GM12878 (cell line): ENCODE data around the gene MGLL. TPM values are rescaled to one million over a fixed set of nuclear protein-coding genes. Genes with fewer than 3 reads are reported as not detected.

Experiments used
- ATAC-seq: fragments of 200-7000 bp; cut with Tn5 transposase; 3 replicates; pipeline ENCODE4 v1.9.1; 2020; ENCODE audit warnings: mild to moderate bottlenecking, moderate library complexity
- BruUV-seq: library from RNA; stranded (reverse); fragments of 400-500 nt; replicated peaks from 2 replicates; lab custom pipeline; 2021; lab: Mats Ljungman, UMichigan
- CTCF ChIA-PET: fragments of 300-600 bp; sonication (Branson Sonifier 250); formaldehyde crosslinking; extraction: SDS; loops from one replicate; lab custom pipeline; 2021; ENCODE audit warnings: inconsistent platforms; lab: Yijun Ruan, JAX
- POLR2A ChIA-PET: fragments of 350-600 bp; formaldehyde crosslinking; extraction: SDS; loops from one replicate; lab custom pipeline; 2021; ENCODE audit warnings: inconsistent platforms; lab: Charles Lee
- RAD21 ChIA-PET: fragments of 300-600 bp; sonication (Branson Sonifier 250); formaldehyde crosslinking; loops from one replicate; lab custom pipeline; 2023; ENCODE audit warnings: antibody characterized with exemption; ENCODE audit not compliant: unreplicated experiment; lab: Charles Lee
- SMC1A ChIA-PET: fragments of 300-600 bp; sonication (Branson Sonifier 250); formaldehyde crosslinking; loops from one replicate; lab custom pipeline; 2023; ENCODE audit not compliant: unreplicated experiment, uncharacterized antibody; lab: Charles Lee
- DNase-seq: peaks from one replicate; pipeline ENCODE4 v3.0.0-alpha.2; 2011; ENCODE audit warnings: low read depth, low spot score
- FAIRE-seq: peaks from 3 replicates; lab custom pipeline; 2011; peaks lifted over from hg19 to GRCh38; lab: Jason Lieb, UNC
- H2AFZ ChIP-seq: 2 replicates; pipeline ENCODE4 v1.6.0; 2011; ENCODE audit warnings: low read depth, low read length, control low read depth; ENCODE audit not compliant: control insufficient read depth
- H3K27ac ChIP-seq: 2 replicates; pipeline ENCODE4 v1.5.1; 2011; ENCODE audit warnings: control low read depth; ENCODE audit not compliant: control insufficient read depth, insufficient read depth
- H3K27me3 ChIP-seq, 2 experiments: replicated peaks in 1 of 2; 2 replicates each; pipeline versions ENCODE4 v1.6.0 to v1.6.1; 2011; ENCODE audit warnings: low read length in 1 of 2; ENCODE audit not compliant: control insufficient read depth in 2 of 2, insufficient read depth in 2 of 2
- H3K36me3 ChIP-seq, 2 experiments: 2 replicates each; pipeline ENCODE4 v1.5.1; 2011; ENCODE audit warnings: low read length in 1 of 2; ENCODE audit not compliant: control insufficient read depth in 2 of 2, insufficient read depth in 2 of 2
- H3K4me1 ChIP-seq: 2 replicates; pipeline ENCODE4 v1.6.1; 2011; ENCODE audit warnings: mild to moderate bottlenecking, low read length, moderate library complexity, mixed read lengths; ENCODE audit not compliant: control insufficient read depth, insufficient read depth
- H3K4me2 ChIP-seq: 2 replicates; pipeline ENCODE4 v1.6.0; 2011; ENCODE audit warnings: control low read depth; ENCODE audit not compliant: control insufficient read depth, insufficient read depth
- H3K4me3 ChIP-seq: fragments of 200-600 bp; sonication (generic); 2 replicates; pipeline ENCODE4 v1.5.1; 2016
- H3K79me2 ChIP-seq: 2 replicates; pipeline ENCODE4 v1.6.0; 2011; ENCODE audit warnings: low read length; ENCODE audit not compliant: control insufficient read depth, insufficient read depth
- H3K9ac ChIP-seq: 2 replicates; pipeline ENCODE4 v1.8.0; 2011; ENCODE audit warnings: low read length, control low read depth, mixed read lengths; ENCODE audit not compliant: control insufficient read depth, insufficient read depth
- H3K9me3 ChIP-seq: replicated peaks from 3 replicates; pipeline ENCODE4 v1.5.1; 2011; ENCODE audit warnings: mild to moderate bottlenecking, low read length; ENCODE audit not compliant: control insufficient read depth, insufficient read depth
- H4K20me1 ChIP-seq: 2 replicates; pipeline ENCODE4 v1.6.0; 2011; ENCODE audit not compliant: control insufficient read depth, insufficient read depth
- CHD4 ChIP-seq: fragments of 200-600 bp; sonication (generic); IDR thresholded peaks from 2 replicates; pipeline ENCODE4 v1.6.1; 2016; ENCODE audit warnings: mild to moderate bottlenecking
- E4F1 ChIP-seq: fragments of 450-650 bp; IDR thresholded peaks from 2 replicates; pipeline ENCODE4 v1.6.1; 2018; ENCODE audit warnings: borderline replicate concordance, mild to moderate bottlenecking; ENCODE audit not compliant: partially characterized antibody
- HDAC2 ChIP-seq: fragments of 200-600 bp; sonication (generic); IDR thresholded peaks from 2 replicates; pipeline ENCODE4 v1.6.1; 2017
- IRF5 ChIP-seq: fragments of 450-650 bp; IDR thresholded peaks from 2 replicates; pipeline ENCODE4 v1.6.1; 2017; ENCODE audit warnings: borderline replicate concordance
- NKRF ChIP-seq: fragments of 450-650 bp; conservative IDR thresholded peaks from 2 replicates; pipeline ENCODE4 v1.6.1; 2017; ENCODE audit warnings: mild to moderate bottlenecking, moderate library complexity
- NR2F1 ChIP-seq: fragments of 450-650 bp; conservative IDR thresholded peaks from 2 replicates; pipeline ENCODE4 v1.6.1; 2017; ENCODE audit warnings: mild to moderate bottlenecking
- NRF1 ChIP-seq: conservative IDR thresholded peaks from 2 replicates; pipeline ENCODE4 v1.6.1; 2011; ENCODE audit warnings: mild to moderate bottlenecking, low read depth, low read length, improper control_type of control experiment
- RAD21 ChIP-seq: IDR thresholded peaks from 2 replicates; pipeline ENCODE4 v1.6.1; 2011; ENCODE audit warnings: mild to moderate bottlenecking, low read depth, low read length, moderate library complexity; ENCODE audit not compliant: insufficient read depth
- RELB ChIP-seq: fragments of 450-650 bp; IDR thresholded peaks from 2 replicates; pipeline ENCODE4 v1.6.1; 2017; ENCODE audit warnings: low read depth, mild to moderate bottlenecking, moderate library complexity
- TAF1 ChIP-seq: IDR thresholded peaks from 2 replicates; pipeline ENCODE4 v1.6.1; 2011; ENCODE audit warnings: mild to moderate bottlenecking, low read depth, low read length, borderline replicate concordance
- YBX1 ChIP-seq: fragments of 450-650 bp; IDR thresholded peaks from 2 replicates; pipeline ENCODE4 v1.6.1; 2016; ENCODE audit warnings: antibody characterized with exemption
- ZBTB4 ChIP-seq: fragments of 450-650 bp; formaldehyde crosslinking; IDR thresholded peaks from 2 replicates; pipeline ENCODE4 v1.4.0; 2022; ENCODE audit warnings: mild to moderate bottlenecking, moderate library complexity
- WGBS: methylation state at CpG from one replicate; pipeline ENCODE4 v1.1.6; 2016; ENCODE audit warnings: low lambda C conversion rate; ENCODE audit not compliant: insufficient replicate concordance, insufficient coverage; ENCODE audit errors: missing lambda C conversion rate; 5-methylcytosine and 5-hydroxymethylcytosine counted together
- in situ Hi-C: fragments of 300-500 bp; cut with MboI; formaldehyde crosslinking; loops from 9 replicates; pipeline ENCODE4 v1.14.3; 2018; ENCODE audit warnings: mixed read lengths
- intact Hi-C: fragments of 100-400 bp; cut with micrococcal nuclease; formaldehyde crosslinking; loops from one replicate; pipeline ENCODE4 v1.14.2; 2022; ENCODE audit not compliant: unreplicated experiment
- polyA plus RNA-seq, 11 experiments: library from polyadenylated mRNA; depleted of rRNA in 4 of 11; unstranded in 6 of 11; stranded (reverse) in 5 of 11; fragments of >200 nt; fragmentation: Nextera tagmentation in 4 of 11; fragmentation: Illumina TruSeq in 1 of 11; extraction: Ambion mirVana in 4 of 11; extraction: Trizol in 1 of 11; gene quantifications; 1 replicate in 1 of 11; 2 replicates in 10 of 11; pipeline versions ENCODE4 v1.2.1 to v1.2.3, GENCODE V29; 2011 to 2016; ENCODE audit warnings: inconsistent platforms in 2 of 11, missing spikeins in 2 of 11, low read depth in 1 of 11
- total RNA-seq, 4 experiments: library from RNA; depleted of rRNA in 3 of 4; stranded (reverse); fragments of >200 nt in 3 of 4; fragmentation: Illumina TruSeq in 1 of 4; extraction: Trizol in 1 of 4; gene quantifications; 2 replicates each; pipeline versions ENCODE4 v1.2.1 to v1.2.3, GENCODE V29; 2013 to 2021

MGLL gene
- total and polyA plus RNA-seq, 10 of the 15 experiments (the other 5 are each of a cell fraction or from before 2014, with no cell fraction given): 44.9 to 177 (median 72.9) TPM

GRCh38 chr3:127669541-127670228, 152.6 kb downstream of the MGLL start:
- DNase-seq (no peak), FAIRE-seq (no peak), ATAC-seq (no peak)
- Histone ChIP-seq H3K27ac (no peak overlapping the region), H3K27me3 (no peaks in the 10 kb centered on the region), H3K4me2 (no peak overlapping the region), H3K9ac (no peak overlapping the region), H4K20me1 (no peaks in the 10 kb centered on the region), H2AFZ (no peak overlapping the region), H3K79me2 (peaks cover 7% of the 10 kb centered on the region), H3K9me3 (no peaks in the 10 kb centered on the region), H3K4me1 (peaks cover 11% of the 10 kb centered on the region; the same call in 1 of the 2 replicates), H3K4me3 (no peak overlapping the region), H3K36me3 (no peaks in the 10 kb centered on the region)
- in situ Hi-C loops: no loop called here
- ChIA-PET CTCF (no interaction called here), RAD21 (no interaction called here), POLR2A (no interaction called here), SMC1A (interaction anchor here (1.2 kb wide), 1 partner anchor 165 kb away, joined by 3 read pairs; no protein-coding TSS in a partner anchor)
- 82% methylated on average over 14 of the region's 14 CpGs for WGBS
- intact Hi-C loops: no loop called here
- BruUV-seq: no TSS peak
- TF ChIP-seq NR2F1 (no peak), NKRF (no peak), TAF1 (no peak), RAD21 (no peak), NRF1 (no peak), YBX1 (no peak), RELB (no peak), ZBTB4 (CRISPR knock-in tag) (no peak), HDAC2 (no peak), IRF5 (no peak), E4F1 (no peak), CHD4 (no peak)
